ENCODE results near the gene MED1.
A peak's percentile ranks its signal among the peaks of the same experiment; 100 is the strongest.

MED1 gene

DNA sequence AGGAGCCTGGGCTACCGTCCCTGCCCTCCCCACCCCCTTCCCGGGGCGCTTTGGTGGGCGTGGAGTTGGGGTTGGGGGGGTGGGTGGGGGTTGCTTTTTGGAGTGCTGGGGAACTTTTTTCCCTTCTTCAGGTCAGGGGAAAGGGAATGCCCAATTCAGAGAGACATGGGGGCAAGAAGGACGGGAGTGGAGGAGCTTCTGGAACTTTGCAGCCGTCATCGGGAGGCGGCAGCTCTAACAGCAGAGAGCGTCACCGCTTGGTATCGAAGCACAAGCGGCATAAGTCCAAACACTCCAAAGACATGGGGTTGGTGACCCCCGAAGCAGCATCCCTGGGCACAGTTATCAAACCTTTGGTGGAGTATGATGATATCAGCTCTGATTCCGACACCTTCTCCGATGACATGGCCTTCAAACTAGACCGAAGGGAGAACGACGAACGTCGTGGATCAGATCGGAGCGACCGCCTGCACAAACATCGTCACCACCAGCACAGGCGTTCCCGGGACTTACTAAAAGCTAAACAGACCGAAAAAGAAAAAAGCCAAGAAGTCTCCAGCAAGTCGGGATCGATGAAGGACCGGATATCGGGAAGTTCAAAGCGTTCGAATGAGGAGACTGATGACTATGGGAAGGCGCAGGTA, 11.0 kb upstream of the MED1 start:
- peaks cover 19% of the 10 kb centered on the region for H3K27me3 Mint-ChIP-seq (ENCODE audit: low read depth, poor library complexity)
- peak; percentile 16 for DNase-seq

DNA sequence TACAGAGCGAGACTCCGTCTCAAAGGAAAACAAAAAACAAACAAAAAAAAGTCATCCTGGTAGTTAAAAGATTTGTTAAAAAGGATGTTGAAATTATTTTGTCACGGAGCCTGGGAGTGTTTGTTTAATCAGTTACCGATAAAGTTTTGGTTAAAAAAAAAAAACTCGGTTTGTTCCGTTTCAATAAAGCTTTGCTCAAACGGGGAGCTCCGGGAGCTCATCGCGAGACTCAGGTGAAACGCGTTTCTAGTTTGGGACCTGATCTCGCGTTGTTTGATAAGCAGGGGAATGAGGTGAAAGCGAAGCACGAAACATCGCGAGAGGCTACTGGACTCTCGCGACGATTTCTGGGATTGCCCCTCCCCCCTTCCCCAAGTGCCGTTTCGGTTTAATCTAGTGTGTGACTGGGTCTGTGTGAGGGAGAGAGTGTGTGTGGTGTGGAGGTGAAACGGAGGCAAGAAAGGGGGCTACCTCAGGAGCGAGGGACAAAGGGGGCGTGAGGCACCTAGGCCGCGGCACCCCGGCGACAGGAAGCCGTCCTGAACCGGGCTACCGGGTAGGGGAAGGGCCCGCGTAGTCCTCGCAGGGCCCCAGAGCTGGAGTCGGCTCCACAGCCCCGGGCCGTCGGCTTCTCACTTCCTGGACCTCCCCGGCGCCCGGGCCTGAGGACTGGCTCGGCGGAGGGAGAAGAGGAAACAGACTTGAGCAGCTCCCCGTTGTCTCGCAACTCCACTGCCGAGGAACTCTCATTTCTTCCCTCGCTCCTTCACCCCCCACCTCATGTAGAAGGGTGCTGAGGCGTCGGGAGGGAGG, 10.3 kb upstream of the MED1 start, which contains the start of gene CDK12:
Gene CDK12, plus strand, starts transcription at position 374 of the 813 bp plus-strand sequence. CDS start 586 bp downstream, outside the sequence.
- H3K36me3 Mint-ChIP-seq (ENCODE audit: low read depth) = peaks cover 10% of the 10 kb centered on the region
- H3K4me3 Mint-ChIP-seq = peak within 1 kb of the TSS; percentile 98

More for the DNA sequence above, 11.0 kb upstream of the MED1 start:
- TF ChIP-seq, protein P1, sequence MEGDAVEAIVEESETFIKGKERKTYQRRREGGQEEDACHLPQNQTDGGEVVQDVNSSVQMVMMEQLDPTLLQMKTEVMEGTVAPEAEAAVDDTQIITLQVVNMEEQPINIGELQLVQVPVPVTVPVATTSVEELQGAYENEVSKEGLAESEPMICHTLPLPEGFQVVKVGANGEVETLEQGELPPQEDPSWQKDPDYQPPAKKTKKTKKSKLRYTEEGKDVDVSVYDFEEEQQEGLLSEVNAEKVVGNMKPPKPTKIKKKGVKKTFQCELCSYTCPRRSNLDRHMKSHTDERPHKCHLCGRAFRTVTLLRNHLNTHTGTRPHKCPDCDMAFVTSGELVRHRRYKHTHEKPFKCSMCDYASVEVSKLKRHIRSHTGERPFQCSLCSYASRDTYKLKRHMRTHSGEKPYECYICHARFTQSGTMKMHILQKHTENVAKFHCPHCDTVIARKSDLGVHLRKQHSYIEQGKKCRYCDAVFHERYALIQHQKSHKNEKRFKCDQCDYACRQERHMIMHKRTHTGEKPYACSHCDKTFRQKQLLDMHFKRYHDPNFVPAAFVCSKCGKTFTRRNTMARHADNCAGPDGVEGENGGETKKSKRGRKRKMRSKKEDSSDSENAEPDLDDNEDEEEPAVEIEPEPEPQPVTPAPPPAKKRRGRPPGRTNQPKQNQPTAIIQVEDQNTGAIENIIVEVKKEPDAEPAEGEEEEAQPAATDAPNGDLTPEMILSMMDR (IDR thresholded peaks at IDR 0.05) = no peak
- no peaks in the 10 kb centered on the region for H3K9me3 Mint-ChIP-seq
- peaks cover 30% of the 10 kb centered on the region for H3K4me1 Mint-ChIP-seq
- H3K27ac Mint-ChIP-seq = peak overlapping the region; percentile 99
- peaks cover 17% of the 10 kb centered on the region for H3K36me3 Mint-ChIP-seq (ENCODE audit: low read depth)
- H3K4me3 Mint-ChIP-seq = peak overlapping the region; percentile 98

DNA sequence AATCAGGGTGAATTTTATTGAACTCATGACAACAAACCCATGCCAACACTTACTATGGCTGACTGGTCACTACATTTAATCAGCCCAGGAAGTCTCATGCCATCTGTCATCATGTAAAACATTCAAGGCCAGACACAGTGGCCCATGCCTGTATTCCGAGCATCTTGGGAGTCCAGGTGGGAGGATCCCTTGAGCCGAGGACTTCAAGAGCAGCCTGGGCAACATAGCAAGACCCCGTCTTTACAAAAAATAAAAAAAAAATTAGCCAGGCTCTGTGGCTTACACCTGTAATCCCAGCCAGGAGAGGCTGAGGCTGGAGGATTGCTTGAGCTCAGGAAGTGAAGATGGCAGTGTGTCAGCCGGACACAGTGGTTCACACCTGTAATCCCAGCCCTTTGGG, 4.9 kb upstream of the MED1 start:
- H3K27ac Mint-ChIP-seq = no peak overlapping the region
- DNase-seq = no peak
- H3K4me1 Mint-ChIP-seq = peaks cover 4% of the 10 kb centered on the region
- TF ChIP-seq, protein P1 (IDR thresholded peaks at IDR 0.05) = no peak
- H3K27me3 Mint-ChIP-seq (ENCODE audit: low read depth, poor library complexity) = peaks cover 17% of the 10 kb centered on the region
- H3K9me3 Mint-ChIP-seq = no peaks in the 10 kb centered on the region
- H3K36me3 Mint-ChIP-seq (ENCODE audit: low read depth) = no peaks in the 10 kb centered on the region
- no peak overlapping the region for H3K4me3 Mint-ChIP-seq

More for the DNA sequence above, 10.3 kb upstream of the MED1 start, which contains the start of gene CDK12:
- TF ChIP-seq, protein P1 (IDR thresholded peaks at IDR 0.05) = no peak
- H3K4me1 Mint-ChIP-seq = peaks cover 30% of the 10 kb centered on the region
- H3K27me3 Mint-ChIP-seq (ENCODE audit: low read depth, poor library complexity) = peaks cover 19% of the 10 kb centered on the region
- peak within 1 kb of the TSS; percentile 100 for H3K27ac Mint-ChIP-seq
- H3K9me3 Mint-ChIP-seq = no peaks in the 10 kb centered on the region
- DNase-seq = peak; percentile 87

DNA sequence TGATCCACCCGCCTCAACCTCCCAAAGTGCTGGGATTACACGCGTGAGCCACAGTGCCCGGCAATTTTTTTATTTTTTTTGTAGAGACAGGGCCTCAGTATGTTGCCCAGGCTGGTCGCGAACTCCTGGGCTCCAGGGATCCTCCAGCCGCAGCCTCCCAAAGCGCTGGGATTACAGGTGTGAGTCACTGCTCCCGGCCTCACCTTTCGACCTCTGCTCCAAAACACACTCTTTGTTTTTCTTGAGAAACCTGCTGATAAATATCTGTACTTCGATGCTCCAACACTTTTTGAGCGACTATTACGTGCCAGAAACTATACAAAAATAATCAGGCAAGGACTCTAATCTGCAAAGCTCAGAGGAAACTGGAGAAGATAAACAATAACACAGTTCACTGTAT, 1.0 kb downstream of the MED1 start:
- H3K27me3 Mint-ChIP-seq (ENCODE audit: low read depth, poor library complexity) = peaks cover 4% of the 10 kb centered on the region
- H3K27ac Mint-ChIP-seq = peak overlapping the region; percentile 48
- peaks cover 29% of the 10 kb centered on the region for H3K36me3 Mint-ChIP-seq (ENCODE audit: low read depth)
- DNase-seq = no peak
- peak overlapping the region; percentile 98 for H3K4me3 Mint-ChIP-seq
- TF ChIP-seq, protein P1 (IDR thresholded peaks at IDR 0.05) = no peak
- peaks cover 20% of the 10 kb centered on the region for H3K4me1 Mint-ChIP-seq
- no peaks in the 10 kb centered on the region for H3K9me3 Mint-ChIP-seq

DNA sequence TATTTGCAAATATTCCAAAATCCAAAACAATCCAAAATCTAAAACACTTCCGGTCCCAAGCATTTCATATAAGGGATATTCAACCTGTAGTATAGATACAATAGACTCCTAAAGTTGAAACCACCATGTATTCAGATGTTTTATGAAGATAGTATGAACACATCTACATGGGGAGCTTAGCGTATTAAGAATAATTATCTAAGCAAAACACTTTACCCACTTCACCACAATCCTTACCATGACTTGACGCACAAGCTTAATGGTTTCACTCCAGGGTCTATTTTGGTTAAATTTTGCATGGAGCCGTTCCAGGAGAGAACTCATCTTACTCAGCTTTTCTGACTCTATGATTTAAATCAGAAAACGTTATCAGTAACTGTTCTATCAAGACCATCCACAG, 3.5 kb downstream of the MED1 start:
- peaks cover 50% of the 10 kb centered on the region for H3K36me3 Mint-ChIP-seq (ENCODE audit: low read depth)
- TF ChIP-seq, protein P1 (IDR thresholded peaks at IDR 0.05) = no peak
- no peaks in the 10 kb centered on the region for H3K9me3 Mint-ChIP-seq
- H3K4me3 Mint-ChIP-seq = no peak overlapping the region
- H3K4me1 Mint-ChIP-seq = peaks cover 15% of the 10 kb centered on the region
- no peak overlapping the region for H3K27ac Mint-ChIP-seq
- no peak for DNase-seq
- H3K27me3 Mint-ChIP-seq (ENCODE audit: low read depth, poor library complexity) = no peaks in the 10 kb centered on the region
